ENCODE results near the gene CDC6. TPM values are rescaled to one million over a fixed set of nuclear protein-coding genes. Genes with fewer than 3 reads are reported as not detected.

CDC6 gene
- total RNA-seq, 1 donor from 2014 or later: 65.3 TPM

- Histone ChIP-seq H3K9ac (no peak overlapping the region), H3K9me3 (ENCODE audit: low read depth) (no peaks in the 10 kb centered on the region), H3K27ac (no peak overlapping the region), H4K20me1 (ENCODE audit: low read depth) (peaks cover 73% of the 10 kb centered on the region), H3K36me3 (no peaks in the 10 kb centered on the region), H2AFZ (replicated peaks) (no peak overlapping the region), H3K27me3 (peaks cover 10% of the 10 kb centered on the region), H3K4me1 (peaks cover 14% of the 10 kb centered on the region), H3F3A (ENCODE audit: low read depth) (peaks cover 3% of the 10 kb centered on the region), H3K4me2 (no peak overlapping the region), H3K79me2 (ENCODE audit: low read depth) (peaks cover 21% of the 10 kb centered on the region), H3K4me3 (no peak overlapping the region)
- peak overlapping the region; percentile 71 for H3K4me3 Mint-ChIP-seq
- TF ChIP-seq CTCF (IDR thresholded peaks at IDR 0.05): no peak
- no peak for TF ChIP-seq EZH2phosphoT487 (IDR thresholded peaks at IDR 0.05)
- TF ChIP-seq EZH2 (IDR thresholded peaks at IDR 0.05): no peak
- no peaks in the 10 kb centered on the region for H3K36me3 Mint-ChIP-seq
- peaks cover 48% of the 10 kb centered on the region for H3K4me1 Mint-ChIP-seq
- H3K9me3 Mint-ChIP-seq: no peaks in the 10 kb centered on the region
- H3K27me3 Mint-ChIP-seq (ENCODE audit: insufficient read depth, low read depth): peaks cover 4% of the 10 kb centered on the region
- H3K27ac Mint-ChIP-seq: peak overlapping the region; percentile 88
- DNase-seq (ENCODE audit: low spot score): no peak
Observed at GRCh38 chr17:40322358-40323315, 35.0 kb downstream of the CDC6 start.

GRCh38 chr17:40323391-40324381, 36.0 kb downstream of the CDC6 start:
- Mint-ChIP-seq H3K27ac (peak overlapping the region; percentile 88), H3K4me3 (no peak overlapping the region), H3K9me3 (no peaks in the 10 kb centered on the region), H3K36me3 (no peaks in the 10 kb centered on the region), H3K4me1 (peaks cover 46% of the 10 kb centered on the region), H3K27me3 (ENCODE audit: insufficient read depth, low read depth) (peaks cover 2% of the 10 kb centered on the region)
- Histone ChIP-seq H3K9ac (no peak overlapping the region), H3K27me3 (peaks cover 6% of the 10 kb centered on the region), H3F3A (ENCODE audit: low read depth) (no peaks in the 10 kb centered on the region), H4K20me1 (ENCODE audit: low read depth) (peaks cover 80% of the 10 kb centered on the region), H3K9me3 (ENCODE audit: low read depth) (no peaks in the 10 kb centered on the region), H3K4me3 (no peak overlapping the region), H3K79me2 (ENCODE audit: low read depth) (peaks cover 24% of the 10 kb centered on the region), H3K27ac (no peak overlapping the region), H2AFZ (replicated peaks) (no peak overlapping the region), H3K36me3 (no peaks in the 10 kb centered on the region), H3K4me2 (no peak overlapping the region), H3K4me1 (peaks cover 13% of the 10 kb centered on the region)
- DNase-seq (ENCODE audit: low spot score): no peak
- no peak for TF ChIP-seq CTCF (IDR thresholded peaks at IDR 0.05)
- no peak for TF ChIP-seq EZH2 (IDR thresholded peaks at IDR 0.05)
- no peak for TF ChIP-seq EZH2phosphoT487 (IDR thresholded peaks at IDR 0.05)

- H3K27ac ChIP-seq: no peak overlapping the region
- H3K9ac ChIP-seq: no peak overlapping the region
- Mint-ChIP-seq H3K4me3 (no peak overlapping the region), H3K27ac (no peak overlapping the region), H3K36me3 (no peaks in the 10 kb centered on the region), H3K27me3 (ENCODE audit: insufficient read depth, low read depth) (peaks cover 2% of the 10 kb centered on the region), H3K4me1 (peaks cover 33% of the 10 kb centered on the region), H3K9me3 (no peaks in the 10 kb centered on the region)
- DNase-seq (ENCODE audit: low spot score): no peak
- no peaks in the 10 kb centered on the region for H3F3A ChIP-seq (ENCODE audit: low read depth)
- peaks cover 13% of the 10 kb centered on the region for H3K4me1 ChIP-seq
- H3K27me3 ChIP-seq: no peaks in the 10 kb centered on the region
- H3K79me2 ChIP-seq (ENCODE audit: low read depth): peaks cover 15% of the 10 kb centered on the region
- H2AFZ ChIP-seq (replicated peaks): no peak overlapping the region
- H3K9me3 ChIP-seq (ENCODE audit: low read depth): no peaks in the 10 kb centered on the region
- no peak for TF ChIP-seq EZH2phosphoT487 (IDR thresholded peaks at IDR 0.05)
- TF ChIP-seq EZH2 (IDR thresholded peaks at IDR 0.05): no peak
- no peak for TF ChIP-seq CTCF (IDR thresholded peaks at IDR 0.05)
- H4K20me1 ChIP-seq (ENCODE audit: low read depth): peaks cover 70% of the 10 kb centered on the region
- H3K4me3 ChIP-seq: no peak overlapping the region
- no peak overlapping the region for H3K4me2 ChIP-seq
- H3K36me3 ChIP-seq: no peaks in the 10 kb centered on the region
Observed at GRCh38 chr17:40325156-40326013, 37.7 kb downstream of the CDC6 start.
